ENCODE measurements around the gene LAMB4. TPM values are rescaled to one million over a fixed set of nuclear protein-coding genes. Genes with fewer than 3 reads are reported as not detected.

The LAMB4 gene
- total and polyA plus RNA-seq, 2 experiments from 2014 or later = not detected

GRCh38 chr7:108045669-108046068 is 84.5 kb downstream of the LAMB4 start:
- Histone ChIP-seq H2AFZ (no peak overlapping the region), H3F3A (replicated peaks; ENCODE audit: low read depth) (no peaks in the 10 kb centered on the region), H4K20me1 (replicated peaks; ENCODE audit: insufficient read depth) (no peaks in the 10 kb centered on the region), H3K4me2 (no peak overlapping the region), H3K27ac (ENCODE audit: low read depth) (no peak overlapping the region), H3K79me2 (replicated peaks; ENCODE audit: insufficient read depth) (no peaks in the 10 kb centered on the region), H3K4me1 (ENCODE audit: insufficient read depth) (no peaks in the 10 kb centered on the region), H3K4me3 (no peak overlapping the region), H3K27me3 (ENCODE audit: insufficient read depth) (no peaks in the 10 kb centered on the region), H3K36me3 (ENCODE audit: insufficient read depth) (no peaks in the 10 kb centered on the region), H3K9me2 (ENCODE audit: insufficient read depth) (no peaks in the 10 kb centered on the region)
- Mint-ChIP-seq H3K36me3 (ENCODE audit: low read depth) (no peaks in the 10 kb centered on the region), H3K27ac (no peak overlapping the region), H3K4me3 (no peak overlapping the region), H3K4me1 (no peaks in the 10 kb centered on the region), H3K9me3 (no peaks in the 10 kb centered on the region), H3K27me3 (ENCODE audit: insufficient read depth, low read depth, poor library complexity) (no peaks in the 10 kb centered on the region)
- TF ChIP-seq NANOG (IDR thresholded peaks at IDR 0.05; ENCODE audit: borderline replicate concordance) (no peak), STAT1 (IDR thresholded peaks at IDR 0.05; ENCODE audit: unreplicated experiment) (no peak), EZH2 (IDR thresholded peaks at IDR 0.05; ENCODE audit: low read depth, unreplicated experiment) (no peak), ZNF331 (CRISPR knock-in tag; IDR thresholded peaks at IDR 0.05; ENCODE audit: low read depth) (no peak), CTCF (conservative IDR thresholded peaks at IDR 0.05; ENCODE audit: low read depth in 2 of 2) (no peak), POLR2AphosphoS5 (IDR thresholded peaks at IDR 0.05; ENCODE audit: low read depth) (no peak), REST (IDR thresholded peaks at IDR 0.05; ENCODE audit: unreplicated experiment) (no peak), ETS1 (IDR thresholded peaks at IDR 0.05) (no peak), ZNF462 (CRISPR knock-in tag; IDR thresholded peaks at IDR 0.05) (no peak), EZH2phosphoT487 (IDR thresholded peaks at IDR 0.05; ENCODE audit: unreplicated experiment) (no peak), CREB1 (CRISPR knock-in tag; IDR thresholded peaks at IDR 0.05; ENCODE audit: low read depth) (no peak), ZNF114 (CRISPR knock-in tag; IDR thresholded peaks at IDR 0.05) (no peak), JUNB (IDR thresholded peaks at IDR 0.05; ENCODE audit: unreplicated experiment) (no peak)
- ATAC-seq (no peak), DNase-seq (ENCODE audit: low spot score) (no peak)

Measured in GM23338 (cell line).